Prostate gland (tissue), 2 donors: Measurements from ENCODE around the gene TNPO3.

Source experiments
- CTCF ChIP-seq, 4 experiments: fragments of 200-600 bp in 2 of 4; fragments of 450-650 bp in 2 of 4; sonication (generic) in 2 of 4; IDR thresholded peaks; 1 replicate in 3 of 4; 2 replicates in 1 of 4; pipeline ENCODE4 v1.5.1; 2016 to 2019; ENCODE audit warnings: antibody characterized with exemption in 4 of 4, mild to moderate bottlenecking in 2 of 4, moderate library complexity in 2 of 4
- POLR2AphosphoS5 ChIP-seq: sonication (generic); formaldehyde crosslinking; IDR thresholded peaks from one replicate; pipeline ENCODE4 v1.6.1; 2017; ENCODE audit warnings: antibody characterized with exemption

- TF ChIP-seq CTCF (IDR thresholded peaks at IDR 0.05), result no peak
- TF ChIP-seq POLR2AphosphoS5, result no peak
Observed at GRCh38 chr7:129032017-129032416, 22.9 kb downstream of the TNPO3 start.
